CD4-positive, alpha-beta T cell (primary cell): ENCODE results near the gene EIF1. TPM values are rescaled to one million over a fixed set of nuclear protein-coding genes. Genes with fewer than 3 reads are reported as not detected.
A peak's percentile ranks its signal among the peaks of the same experiment; 100 is the strongest.

ENCODE experiments used
- ATAC-seq: fragments of 200-7000 bp; cut with Tn5 transposase; one replicate; pipeline ENCODE4 v1.10.0; 2022; ENCODE audit warnings: mild to moderate bottlenecking; ENCODE audit not compliant: poor library complexity
- CTCF ChIA-PET: fragments of 350-600 bp; sonication (Branson Sonifier 250); formaldehyde crosslinking; loops from one replicate; lab custom pipeline; 2021; ENCODE audit warnings: antibody characterized with exemption, inconsistent platforms; lab: Charles Lee
- POLR2A ChIA-PET: fragments of 350-600 bp; sonication (Branson Sonifier 250); formaldehyde crosslinking; loops from one replicate; lab custom pipeline; 2021; ENCODE audit warnings: antibody characterized with exemption, inconsistent platforms; lab: Charles Lee
- DNase-seq, 14 experiments: peaks; one replicate each; pipeline ENCODE4 v3.0.0-alpha.2; 2013 to 2020; ENCODE audit warnings: mixed read lengths in 2 of 14
- H3K27ac ChIP-seq, 2 donors: one replicate each; pipeline versions ENCODE4 v1.5.1 to v1.7.0; 2013; ENCODE audit warnings: low read length in 2 of 2, low read depth in 1 of 2, mild to moderate bottlenecking in 1 of 2
- H3K27me3 ChIP-seq, 2 experiments: 1 replicate in 1 of 2; 2 replicates in 1 of 2; pipeline versions ENCODE4 v1.6.1 to v1.7.0; 2013; ENCODE audit warnings: low read length in 2 of 2, control low read depth in 1 of 2, mild to moderate bottlenecking in 1 of 2, moderate library complexity in 1 of 2; ENCODE audit not compliant: insufficient read depth in 2 of 2, control insufficient read depth in 1 of 2
- H3K36me3 ChIP-seq: one replicate; pipeline ENCODE4 v1.6.1; 2013; ENCODE audit warnings: low read length, control low read depth; ENCODE audit not compliant: insufficient read depth
- H3K4me1 ChIP-seq: one replicate; pipeline ENCODE4 v1.6.1; 2013; ENCODE audit warnings: low read length, control low read depth; ENCODE audit not compliant: insufficient read depth
- H3K4me3 ChIP-seq: one replicate; pipeline ENCODE4 v1.5.1; 2013; ENCODE audit warnings: mild to moderate bottlenecking, low read length, moderate library complexity
- H3K9me3 ChIP-seq, 2 experiments: 1 replicate in 1 of 2; 2 replicates in 1 of 2; pipeline versions ENCODE4 v1.6.1 to v1.7.0; 2013; ENCODE audit warnings: low read length in 2 of 2, mild to moderate bottlenecking in 2 of 2, control low read depth in 1 of 2, moderate library complexity in 1 of 2; ENCODE audit not compliant: control insufficient read depth in 1 of 2, insufficient read depth in 1 of 2
- H3K27ac Mint-ChIP-seq: one replicate; pipeline ENCODE4 v1.8.0; 2020; ENCODE audit warnings: mixed read lengths
- H3K27me3 Mint-ChIP-seq: one replicate; pipeline ENCODE4 v1.8.0; 2021; ENCODE audit warnings: mixed read lengths
- H3K36me3 Mint-ChIP-seq: one replicate; pipeline ENCODE4 v1.8.0; 2021; ENCODE audit warnings: low read depth, mixed read lengths
- H3K4me1 Mint-ChIP-seq: one replicate; pipeline ENCODE4 v1.8.0; 2021; ENCODE audit warnings: low read depth, mixed read lengths
- H3K4me3 Mint-ChIP-seq: one replicate; pipeline ENCODE4 v1.8.0; 2020; ENCODE audit warnings: mild to moderate bottlenecking, mixed read lengths
- H3K9me3 Mint-ChIP-seq: one replicate; pipeline ENCODE4 v1.8.0; 2020; ENCODE audit warnings: mixed read lengths
- intact Hi-C, 2 experiments: fragments of 100-400 bp; cut with DNase I in 1 of 2; cut with micrococcal nuclease in 1 of 2; formaldehyde crosslinking; loops; one replicate each; pipeline versions ENCODE4 v1.15.1 to v1.9.0; 2023 to 2025; cut with DNase I, micrococcal nuclease
- total RNA-seq, 174 experiments: library from RNA in 2 of 174; stranded (reverse) in 2 of 174; gene quantifications; one replicate each; pipeline ENCODE4 v1.2.3 and lab custom pipeline; 2021 to 2026
- TF ChIP-seq, protein P1 (sequence below): fragments of 200-600 bp; IDR thresholded peaks from one replicate; pipeline ENCODE4 v1.8.0; 2022; ENCODE audit warnings: antibody characterized with exemption, mild to moderate bottlenecking

EIF1 gene
- total RNA-seq, 2 experiments from 2014 or later = 3,351 to 3,391 TPM

- H3K27ac ChIP-seq = no peak within 1 kb of the TSS
- H3K27me3 ChIP-seq = peaks cover 50 to 62% of the 10 kb centered on the region in 2 experiments
- ChIA-PET CTCF (no interaction called here), POLR2A (interaction anchor here (1.0 kb wide), 1 partner anchor 46 kb away, joined by 3 read pairs; the partner anchor contains the start of gene EIF1)
- DNase-seq = peak in 4 of 14 experiments; percentile 3 to 38 (median 20)
- no peaks in the 10 kb centered on the region for H3K9me3 Mint-ChIP-seq
- ATAC-seq = no peak
- peaks cover 68% of the 10 kb centered on the region for H3K27me3 Mint-ChIP-seq
- intact Hi-C loops = no loop called here
- no peak within 1 kb of the TSS for H3K27ac Mint-ChIP-seq
- H3K4me1 Mint-ChIP-seq = no peaks in the 10 kb centered on the region
- peak within 1 kb of the TSS; percentile 38 for H3K4me3 Mint-ChIP-seq
- peak within 1 kb of the TSS; percentile 33 for H3K4me3 ChIP-seq
- H3K9me3 ChIP-seq = peaks cover 0 to 18% of the 10 kb centered on the region in 2 experiments
- peaks cover 21% of the 10 kb centered on the region for H3K4me1 ChIP-seq
- TF ChIP-seq, protein P1, sequence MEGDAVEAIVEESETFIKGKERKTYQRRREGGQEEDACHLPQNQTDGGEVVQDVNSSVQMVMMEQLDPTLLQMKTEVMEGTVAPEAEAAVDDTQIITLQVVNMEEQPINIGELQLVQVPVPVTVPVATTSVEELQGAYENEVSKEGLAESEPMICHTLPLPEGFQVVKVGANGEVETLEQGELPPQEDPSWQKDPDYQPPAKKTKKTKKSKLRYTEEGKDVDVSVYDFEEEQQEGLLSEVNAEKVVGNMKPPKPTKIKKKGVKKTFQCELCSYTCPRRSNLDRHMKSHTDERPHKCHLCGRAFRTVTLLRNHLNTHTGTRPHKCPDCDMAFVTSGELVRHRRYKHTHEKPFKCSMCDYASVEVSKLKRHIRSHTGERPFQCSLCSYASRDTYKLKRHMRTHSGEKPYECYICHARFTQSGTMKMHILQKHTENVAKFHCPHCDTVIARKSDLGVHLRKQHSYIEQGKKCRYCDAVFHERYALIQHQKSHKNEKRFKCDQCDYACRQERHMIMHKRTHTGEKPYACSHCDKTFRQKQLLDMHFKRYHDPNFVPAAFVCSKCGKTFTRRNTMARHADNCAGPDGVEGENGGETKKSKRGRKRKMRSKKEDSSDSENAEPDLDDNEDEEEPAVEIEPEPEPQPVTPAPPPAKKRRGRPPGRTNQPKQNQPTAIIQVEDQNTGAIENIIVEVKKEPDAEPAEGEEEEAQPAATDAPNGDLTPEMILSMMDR = no peak
- H3K36me3 Mint-ChIP-seq = no peaks in the 10 kb centered on the region
- no peaks in the 10 kb centered on the region for H3K36me3 ChIP-seq
Observed at GRCh38 chr17:41734139-41734948, 45.7 kb downstream of the EIF1 start, which contains the start of gene HAP1. Gene HAP1 (minus strand): TSS chr17:41734643. CDS start chr17:41734634, 9 bp downstream.

DNA sequence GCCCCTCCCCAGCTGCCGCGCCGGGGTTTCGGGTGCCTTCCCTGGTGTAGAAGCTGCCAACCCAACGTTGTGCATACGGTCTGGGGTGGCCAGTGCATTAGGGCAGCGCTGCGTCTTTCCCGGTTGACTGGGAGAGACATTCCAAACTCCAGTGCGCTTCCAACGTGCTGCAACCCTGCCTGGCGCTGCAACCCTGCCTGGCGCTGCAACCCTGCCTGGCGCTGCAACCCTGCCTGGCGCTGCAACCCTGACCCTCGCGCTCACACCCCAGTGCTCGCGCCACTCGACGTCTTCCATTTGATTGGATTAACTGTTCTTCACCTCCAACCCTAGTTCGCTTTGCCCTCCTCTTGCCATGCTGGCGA is 46.2 kb downstream of the EIF1 start:
- TF ChIP-seq, protein P1 = no peak
- intact Hi-C loops = loop anchor here (5.0 kb wide), 2 partner anchors 52 to 382 kb away; partner anchors contain the start of gene JUP (in 1 of the 2)
- peaks cover 21% of the 10 kb centered on the region for H3K4me1 ChIP-seq
- H3K27ac ChIP-seq = no peak overlapping the region
- H3K4me3 Mint-ChIP-seq = no peak overlapping the region
- no peaks in the 10 kb centered on the region for H3K4me1 Mint-ChIP-seq
- H3K9me3 ChIP-seq = peaks cover 0 to 18% of the 10 kb centered on the region in 2 experiments
- H3K9me3 Mint-ChIP-seq = no peaks in the 10 kb centered on the region
- ATAC-seq (no peak), DNase-seq (no peak)
- no peak overlapping the region for H3K27ac Mint-ChIP-seq
- ChIA-PET POLR2A (interaction anchor here (1.0 kb wide), 1 partner anchor 46 kb away, joined by 3 read pairs; the partner anchor contains the start of gene EIF1), CTCF (no interaction called here)
- peak overlapping the region; percentile 33 for H3K4me3 ChIP-seq
- H3K27me3 Mint-ChIP-seq = peaks cover 68% of the 10 kb centered on the region
- no peaks in the 10 kb centered on the region for H3K36me3 Mint-ChIP-seq
- H3K27me3 ChIP-seq = peaks cover 50 to 62% of the 10 kb centered on the region in 2 experiments
- no peaks in the 10 kb centered on the region for H3K36me3 ChIP-seq

DNA sequence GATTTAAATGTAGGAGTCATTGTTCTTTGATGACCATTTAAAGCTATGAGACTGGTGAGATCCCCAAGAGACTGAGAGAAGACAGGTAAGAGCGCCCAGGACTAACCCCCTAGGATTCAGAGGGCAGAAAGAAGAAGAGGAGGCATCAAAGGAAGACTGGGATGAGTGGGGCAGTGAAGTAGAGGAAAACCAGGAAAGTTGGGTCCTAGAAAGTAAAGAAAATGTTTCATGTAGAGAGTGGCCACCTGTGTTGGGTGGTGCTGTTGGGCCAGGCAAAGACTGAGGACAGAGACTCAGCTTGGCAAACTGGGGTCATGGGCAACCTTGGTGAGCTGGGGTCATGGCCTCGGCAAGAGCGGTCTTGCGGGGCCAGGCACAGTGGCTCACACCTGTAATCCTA is 47.1 kb downstream of the EIF1 start:
- peaks cover 21% of the 10 kb centered on the region for H3K4me1 ChIP-seq
- Mint-ChIP-seq H3K27ac (no peak overlapping the region), H3K4me1 (no peaks in the 10 kb centered on the region), H3K36me3 (no peaks in the 10 kb centered on the region), H3K9me3 (no peaks in the 10 kb centered on the region), H3K27me3 (peaks cover 60% of the 10 kb centered on the region), H3K4me3 (no peak overlapping the region)
- intact Hi-C loops = loop anchor here (2.0 to 5.0 kb wide), 3 partner anchors 52 to 382 kb away; partner anchors contain the start of gene JUP (in 1 of the 2)
- TF ChIP-seq, protein P1 = no peak
- CTCF ChIA-PET = no interaction called here
- POLR2A ChIA-PET = no interaction called here
- H3K9me3 ChIP-seq = peaks cover 0 to 18% of the 10 kb centered on the region in 2 experiments
- H3K4me3 ChIP-seq = no peak overlapping the region
- H3K27ac ChIP-seq = no peak overlapping the region
- ATAC-seq (no peak), DNase-seq (no peak)
- H3K36me3 ChIP-seq = no peaks in the 10 kb centered on the region
- H3K27me3 ChIP-seq = peaks cover 50 to 62% of the 10 kb centered on the region in 2 experiments
